IPS-15b (cell line): ENCODE results near the gene CD160.
"Not testable (repeated sequence)": the region's sequence is repeated elsewhere in the genome, so short reads cannot be mapped to it uniquely, and the experiment has no call there.

ENCODE experiments used
- H3K27me3 ChIP-seq: one replicate; pipeline ENCODE4 v1.6.1; 2013; ENCODE audit warnings: low read length; ENCODE audit not compliant: control insufficient read depth, insufficient read depth
- H3K36me3 ChIP-seq: one replicate; pipeline ENCODE4 v1.6.1; 2013; ENCODE audit warnings: low read length; ENCODE audit not compliant: control insufficient read depth, insufficient read depth
- H3K4me1 ChIP-seq: one replicate; pipeline ENCODE4 v1.6.1; 2013; ENCODE audit warnings: mild to moderate bottlenecking, low read length; ENCODE audit not compliant: control insufficient read depth, insufficient read depth
- H3K4me3 ChIP-seq: one replicate; pipeline ENCODE4 v1.5.1; 2013; ENCODE audit warnings: low read depth, low read length
- H3K9ac ChIP-seq: one replicate; pipeline ENCODE4 v1.6.1; 2013; ENCODE audit warnings: low read depth, mild to moderate bottlenecking, low read length
- H3K9me3 ChIP-seq: one replicate; pipeline ENCODE4 v1.6.1; 2013; ENCODE audit warnings: mild to moderate bottlenecking, low read length; ENCODE audit not compliant: control insufficient read depth, insufficient read depth

Gene CD160

GRCh38 chr1:145764231-145764940 lies 45.1 kb downstream of the CD160 start:
- not testable (repeated sequence) for H3K9ac ChIP-seq, H3K9me3 ChIP-seq, H3K4me1 ChIP-seq, H3K27me3 ChIP-seq, H3K36me3 ChIP-seq, H3K4me3 ChIP-seq

GRCh38 chr1:145765127-145765526 lies 45.8 kb downstream of the CD160 start:
- H3K9me3 ChIP-seq, H3K4me3 ChIP-seq, H3K9ac ChIP-seq, H3K4me1 ChIP-seq, H3K27me3 ChIP-seq, H3K36me3 ChIP-seq: not testable (repeated sequence)

- not testable (repeated sequence) for H3K9me3 ChIP-seq, H3K4me3 ChIP-seq, H3K27me3 ChIP-seq, H3K9ac ChIP-seq, H3K4me1 ChIP-seq, H3K36me3 ChIP-seq
These were observed 46.5 kb downstream of the CD160 start for GRCh38 chr1:145765585-145766360.

GRCh38 chr1:145766926-145767325 lies 47.6 kb downstream of the CD160 start:
- H3K36me3 ChIP-seq, H3K9me3 ChIP-seq, H3K4me3 ChIP-seq, H3K9ac ChIP-seq, H3K4me1 ChIP-seq, H3K27me3 ChIP-seq: not testable (repeated sequence)

- not testable (repeated sequence) for H3K36me3 ChIP-seq, H3K27me3 ChIP-seq
These were observed 48.7 kb downstream of the CD160 start for GRCh38 chr1:145768004-145768403.

GRCh38 chr1:145771056-145771455 lies 51.8 kb downstream of the CD160 start:
- Histone ChIP-seq H3K9ac (no peak overlapping the region), H3K4me3 (no peak overlapping the region), H3K4me1 (no peaks in the 10 kb centered on the region), H3K36me3 (no peaks in the 10 kb centered on the region), H3K27me3 (no peaks in the 10 kb centered on the region), H3K9me3 (no peaks in the 10 kb centered on the region)

More at GRCh38 chr1:145768004-145768403, 48.7 kb downstream of the CD160 start:
- H3K4me1 ChIP-seq, H3K9ac ChIP-seq, H3K9me3 ChIP-seq, H3K4me3 ChIP-seq: not testable (repeated sequence)

GRCh38 chr1:145773423-145773822 lies 54.1 kb downstream of the CD160 start:
- no peak overlapping the region for H3K9ac ChIP-seq
- no peaks in the 10 kb centered on the region for H3K27me3 ChIP-seq
- no peak overlapping the region for H3K4me3 ChIP-seq
- H3K4me1 ChIP-seq = no peaks in the 10 kb centered on the region
- no peaks in the 10 kb centered on the region for H3K36me3 ChIP-seq
- H3K9me3 ChIP-seq = no peaks in the 10 kb centered on the region

GRCh38 chr1:145777357-145778145 lies 58.3 kb downstream of the CD160 start:
- H3K36me3 ChIP-seq = no peaks in the 10 kb centered on the region
- no peak overlapping the region for H3K9ac ChIP-seq
- no peaks in the 10 kb centered on the region for H3K4me1 ChIP-seq
- H3K4me3 ChIP-seq = no peak overlapping the region
- no peaks in the 10 kb centered on the region for H3K27me3 ChIP-seq
- H3K9me3 ChIP-seq = no peaks in the 10 kb centered on the region

GRCh38 chr1:145778146-145778540 lies 58.8 kb downstream of the CD160 start:
- H3K27me3 ChIP-seq = no peaks in the 10 kb centered on the region
- H3K4me3 ChIP-seq = no peak overlapping the region
- no peaks in the 10 kb centered on the region for H3K9me3 ChIP-seq
- H3K4me1 ChIP-seq = no peaks in the 10 kb centered on the region
- H3K36me3 ChIP-seq = no peaks in the 10 kb centered on the region
- no peak overlapping the region for H3K9ac ChIP-seq

GRCh38 chr1:145782272-145783099 lies 63.2 kb downstream of the CD160 start:
- Histone ChIP-seq H3K9ac (no peak overlapping the region), H3K27me3 (no peaks in the 10 kb centered on the region), H3K4me3 (no peak overlapping the region), H3K36me3 (no peaks in the 10 kb centered on the region), H3K4me1 (no peaks in the 10 kb centered on the region), H3K9me3 (no peaks in the 10 kb centered on the region)

- no peaks in the 10 kb centered on the region for H3K36me3 ChIP-seq
- H3K27me3 ChIP-seq = no peaks in the 10 kb centered on the region
- no peak overlapping the region for H3K9ac ChIP-seq
- H3K4me3 ChIP-seq = no peak overlapping the region
- H3K9me3 ChIP-seq = no peaks in the 10 kb centered on the region
- no peaks in the 10 kb centered on the region for H3K4me1 ChIP-seq
These were observed 65.1 kb downstream of the CD160 start for GRCh38 chr1:145784409-145784808.
